HEK293 (cell line): Measurements from ENCODE around the gene ASXL1.
"Not testable (repeated sequence)": the region's sequence is repeated elsewhere in the genome, so short reads cannot be mapped to it uniquely, and the experiment has no call there.

ENCODE experiments used
- CTCF ChIA-PET: fragments of 350-600 bp; formaldehyde crosslinking; extraction: SDS; loops from one replicate; lab custom pipeline; 2021; ENCODE audit warnings: antibody characterized with exemption; lab: Yijun Ruan, JAX
- POLR2A ChIA-PET: fragments of 300-600 bp; formaldehyde crosslinking; extraction: SDS; loops from one replicate; lab custom pipeline; 2020; ENCODE audit warnings: antibody characterized with exemption, inconsistent platforms; lab: Yijun Ruan, JAX
- H3K27ac ChIP-seq: fragments of 200-500 bp; sonication (Bioruptor generic); 2 replicates; pipeline ENCODE4 v1.5.1; 2014; ENCODE audit warnings: low read depth, low read length, control low read depth, inconsistent platforms; ENCODE audit errors: extremely low read depth
- H3K36me3 ChIP-seq, 2 experiments: fragments of 200-500 bp in 1 of 2; sonication (Bioruptor generic) in 1 of 2; 1 replicate in 1 of 2; 2 replicates in 1 of 2; pipeline ENCODE4 v1.5.1; 2014 to 2017; ENCODE audit warnings: inconsistent platforms in 2 of 2, low read length in 2 of 2; ENCODE audit not compliant: control insufficient read depth in 2 of 2, insufficient read depth in 1 of 2
- H3K4me1 ChIP-seq: fragments of 200-500 bp; sonication (Bioruptor generic); 2 replicates; pipeline ENCODE4 v1.5.1; 2014; ENCODE audit warnings: mild to moderate bottlenecking, low read length, inconsistent platforms; ENCODE audit not compliant: control insufficient read depth, insufficient read depth
- H3K4me3 ChIP-seq: 2 replicates; pipeline ENCODE4 v1.5.1; 2011; ENCODE audit warnings: low read depth, mild to moderate bottlenecking, control low read depth, low read length, moderate library complexity
- H3K9me3 ChIP-seq: fragments of 200-500 bp; sonication (Bioruptor generic); 2 replicates; pipeline ENCODE4 v1.5.1; 2014; ENCODE audit warnings: low read depth, low read length, inconsistent platforms; ENCODE audit not compliant: control insufficient read depth, insufficient read depth
- BCL11B ChIP-seq: fragments of 450-650 bp; formaldehyde crosslinking; IDR thresholded peaks from 2 replicates; pipeline ENCODE4 v1.5.1; 2016; ENCODE audit warnings: low read depth, missing biosample characterization, missing genetic modification characterization
- FEZF1 ChIP-seq: fragments of 450-650 bp; formaldehyde crosslinking; IDR thresholded peaks from 2 replicates; pipeline ENCODE4 v1.5.1; 2016; ENCODE audit warnings: missing biosample characterization, missing genetic modification characterization
- PRDM1 ChIP-seq: fragments of 450-650 bp; formaldehyde crosslinking; IDR thresholded peaks from 2 replicates; pipeline ENCODE4; 2016; ENCODE audit warnings: missing biosample characterization, missing genetic modification characterization
- TCF7L2 ChIP-seq: IDR thresholded peaks from 2 replicates; pipeline ENCODE4 v1.6.1; 2011; ENCODE audit warnings: low read depth, mild to moderate bottlenecking, inconsistent platforms, low read length, moderate library complexity, borderline replicate concordance
- ZBTB20 ChIP-seq: fragments of 450-650 bp; formaldehyde crosslinking; IDR thresholded peaks from 2 replicates; pipeline ENCODE4 v1.5.1; 2016; ENCODE audit warnings: missing biosample characterization, missing genetic modification characterization
- ZEB2 ChIP-seq: fragments of 450-650 bp; formaldehyde crosslinking; IDR thresholded peaks from 2 replicates; pipeline ENCODE4 v1.5.1; 2016; ENCODE audit warnings: missing biosample characterization, missing genetic modification characterization
- ZNF16 ChIP-seq: fragments of 450-650 bp; formaldehyde crosslinking; IDR thresholded peaks from 2 replicates; pipeline ENCODE4 v1.5.1; 2016; ENCODE audit warnings: low read depth, missing biosample characterization, missing genetic modification characterization
- ZNF184 ChIP-seq: fragments of 450-650 bp; IDR thresholded peaks from 2 replicates; pipeline ENCODE4 v1.5.1; 2018; ENCODE audit warnings: missing biosample characterization, mild to moderate bottlenecking, missing genetic modification characterization
- ZNF221 ChIP-seq: fragments of 450-650 bp; formaldehyde crosslinking; IDR thresholded peaks from 2 replicates; pipeline ENCODE4 v1.5.1; 2017; ENCODE audit warnings: missing biosample characterization, missing genetic modification characterization, borderline replicate concordance
- ZNF311 ChIP-seq: fragments of 450-650 bp; formaldehyde crosslinking; IDR thresholded peaks from 2 replicates; pipeline ENCODE4 v1.5.1; 2017; ENCODE audit warnings: missing biosample characterization, missing genetic modification characterization, borderline replicate concordance
- ZNF341 ChIP-seq: fragments of 450-650 bp; formaldehyde crosslinking; IDR thresholded peaks from 2 replicates; pipeline ENCODE4; 2016; ENCODE audit warnings: low read depth, missing biosample characterization, missing genetic modification characterization
- ZNF362 ChIP-seq: fragments of 450-650 bp; formaldehyde crosslinking; IDR thresholded peaks from 2 replicates; pipeline ENCODE4 v1.5.1; 2016; ENCODE audit warnings: missing biosample characterization, missing genetic modification characterization
- ZNF48 ChIP-seq: fragments of 450-650 bp; formaldehyde crosslinking; IDR thresholded peaks from 2 replicates; pipeline ENCODE4 v1.5.1; 2016; ENCODE audit warnings: missing biosample characterization, missing genetic modification characterization
- ZNF544 ChIP-seq: fragments of 450-650 bp; formaldehyde crosslinking; IDR thresholded peaks from 2 replicates; pipeline ENCODE4 v1.5.0; 2017; ENCODE audit warnings: missing biosample characterization, missing genetic modification characterization
- ZNF555 ChIP-seq: fragments of 450-650 bp; formaldehyde crosslinking; conservative IDR thresholded peaks from 2 replicates; pipeline ENCODE4 v1.5.1; 2017; ENCODE audit warnings: missing biosample characterization, mild to moderate bottlenecking, missing genetic modification characterization, inconsistent platforms
- ZNF561 ChIP-seq: fragments of 450-650 bp; IDR thresholded peaks from 2 replicates; pipeline ENCODE4 v1.5.1; 2018; ENCODE audit warnings: missing biosample characterization, missing genetic modification characterization, borderline replicate concordance
- ZNF624 ChIP-seq: fragments of 450-650 bp; formaldehyde crosslinking; IDR thresholded peaks from 2 replicates; pipeline ENCODE4 v1.5.1; 2017; ENCODE audit warnings: missing biosample characterization, missing genetic modification characterization
- ZNF785 ChIP-seq: fragments of 450-650 bp; formaldehyde crosslinking; IDR thresholded peaks from 2 replicates; pipeline ENCODE4 v1.5.1; 2016; ENCODE audit warnings: missing biosample characterization, missing genetic modification characterization
- ZNF837 ChIP-seq: fragments of 450-650 bp; formaldehyde crosslinking; IDR thresholded peaks from 2 replicates; pipeline ENCODE4 v1.5.1; 2016; ENCODE audit warnings: missing biosample characterization, missing genetic modification characterization
- ZSCAN18 ChIP-seq: fragments of 450-650 bp; formaldehyde crosslinking; IDR thresholded peaks from 2 replicates; pipeline ENCODE4 v1.5.1; 2016; ENCODE audit warnings: missing biosample characterization, missing genetic modification characterization

The ASXL1 gene

GRCh38 chr20:32406701-32407100, 48.6 kb downstream of the ASXL1 start (continued):
- TF ChIP-seq ZNF555 (no peak), ZNF221 (tag by site-specific recombination) (no peak)

- CTCF ChIA-PET: interaction anchor here (0.7 kb wide), 1 partner anchor 11 kb away, joined by 3 read pairs; no protein-coding TSS in a partner anchor
- peaks cover 0 to 13% of the 10 kb centered on the region in 2 experiments; a peak in 2 of 3 replicates for H3K36me3 ChIP-seq
- POLR2A ChIA-PET, H3K9me3 ChIP-seq, H3K4me3 ChIP-seq, H3K4me1 ChIP-seq, H3K27ac ChIP-seq: not testable (repeated sequence)
These were observed 49.1 kb downstream of the ASXL1 start for GRCh38 chr20:32407131-32407750.

GRCh38 chr20:32411955-32412706, 54.0 kb downstream of the ASXL1 start:
- Histone ChIP-seq H3K4me1 (peaks cover 4% of the 10 kb centered on the region), H3K9me3 (no peaks in the 10 kb centered on the region), H3K27ac (no peak overlapping the region), H3K36me3 (peaks cover 0 to 7% of the 10 kb centered on the region in 2 experiments; a peak in 2 of 3 replicates), H3K4me3 (no peak overlapping the region)
- TF ChIP-seq ZNF561 (tag by site-specific recombination): no peak
- no peak for TF ChIP-seq ZSCAN18 (tag by site-specific recombination)
- no peak for TF ChIP-seq ZNF362 (tag by site-specific recombination)
- TF ChIP-seq ZNF341: no peak
- no peak for TF ChIP-seq ZNF16 (tag by site-specific recombination)
- TF ChIP-seq ZNF544 (tag by site-specific recombination): no peak
- CTCF ChIA-PET: interaction anchor here (0.9 kb wide), 2 partner anchors 18 to 44 kb away, joined by 3 to 4 read pairs; no protein-coding TSS in a partner anchor
- POLR2A ChIA-PET: no interaction called here

GRCh38 chr20:32415494-32415893, 57.4 kb downstream of the ASXL1 start:
- TF ChIP-seq ZNF837: no peak
- peak; percentile 18; the same call in 1 of the 2 replicates for TF ChIP-seq PRDM1 (tag by site-specific recombination)
- Histone ChIP-seq H3K4me3 (no peak overlapping the region), H3K36me3 (no peaks in the 10 kb centered on the region; a peak in 1 of 3 replicates), H3K9me3 (no peaks in the 10 kb centered on the region), H3K4me1 (peaks cover 4% of the 10 kb centered on the region), H3K27ac (no peak overlapping the region)
- POLR2A ChIA-PET: no interaction called here
- CTCF ChIA-PET: no interaction called here

GRCh38 chr20:32416206-32416605, 58.1 kb downstream of the ASXL1 start:
- no peaks in the 10 kb centered on the region; a peak in 1 of 3 replicates for H3K36me3 ChIP-seq
- no peak overlapping the region for H3K4me3 ChIP-seq
- peaks cover 4% of the 10 kb centered on the region for H3K4me1 ChIP-seq
- no peak overlapping the region for H3K27ac ChIP-seq
- POLR2A ChIA-PET: no interaction called here
- H3K9me3 ChIP-seq: no peaks in the 10 kb centered on the region
- CTCF ChIA-PET: no interaction called here
- TF ChIP-seq ZSCAN18 (tag by site-specific recombination) (no peak), ZNF785 (no peak), FEZF1 (no peak), ZNF184 (tag by site-specific recombination) (no peak), ZNF48 (tag by site-specific recombination) (no peak), ZBTB20 (no peak), ZNF311 (tag by site-specific recombination) (no peak), BCL11B (tag by site-specific recombination) (no peak), TCF7L2 (no peak), ZNF624 (tag by site-specific recombination) (no peak), ZEB2 (no peak)
